Measurements from ENCODE around the gene CRYBA2.

GRCh38 chr2:219028996-219029828, 36.0 kb upstream of the CRYBA2 start:
- TF ChIP-seq, protein P1, sequence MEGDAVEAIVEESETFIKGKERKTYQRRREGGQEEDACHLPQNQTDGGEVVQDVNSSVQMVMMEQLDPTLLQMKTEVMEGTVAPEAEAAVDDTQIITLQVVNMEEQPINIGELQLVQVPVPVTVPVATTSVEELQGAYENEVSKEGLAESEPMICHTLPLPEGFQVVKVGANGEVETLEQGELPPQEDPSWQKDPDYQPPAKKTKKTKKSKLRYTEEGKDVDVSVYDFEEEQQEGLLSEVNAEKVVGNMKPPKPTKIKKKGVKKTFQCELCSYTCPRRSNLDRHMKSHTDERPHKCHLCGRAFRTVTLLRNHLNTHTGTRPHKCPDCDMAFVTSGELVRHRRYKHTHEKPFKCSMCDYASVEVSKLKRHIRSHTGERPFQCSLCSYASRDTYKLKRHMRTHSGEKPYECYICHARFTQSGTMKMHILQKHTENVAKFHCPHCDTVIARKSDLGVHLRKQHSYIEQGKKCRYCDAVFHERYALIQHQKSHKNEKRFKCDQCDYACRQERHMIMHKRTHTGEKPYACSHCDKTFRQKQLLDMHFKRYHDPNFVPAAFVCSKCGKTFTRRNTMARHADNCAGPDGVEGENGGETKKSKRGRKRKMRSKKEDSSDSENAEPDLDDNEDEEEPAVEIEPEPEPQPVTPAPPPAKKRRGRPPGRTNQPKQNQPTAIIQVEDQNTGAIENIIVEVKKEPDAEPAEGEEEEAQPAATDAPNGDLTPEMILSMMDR (conservative IDR thresholded peaks at IDR 0.05 in 1 of 2, IDR thresholded peaks at IDR 0.05 in 1 of 2; ENCODE audit: extremely low read depth in 1 of 2, insufficient read depth in 1 of 2, low read depth in 1 of 2, low read length in 2 of 2): no peak
- no peak for TF ChIP-seq EZH2 (IDR thresholded peaks at IDR 0.05; ENCODE audit: borderline replicate concordance, low read length)

Data from mammary epithelial cell (primary cell).